Stimulated activated CD4-positive, alpha-beta T cell treated with anti-CD3 and anti-CD28 coated beads, Interleukin-1b, Interleukin-23, amount 100 ng/mL, for 24 hours (primary cell): ENCODE results near the gene GNAS.

Experiments
- DNase-seq, 4 experiments: peaks; one replicate each; pipeline ENCODE4 v3.0.0-alpha.2; 2020; ENCODE audit warnings: low read depth in 4 of 4, low spot score in 1 of 4

GNAS gene

GRCh38 chr20:58896820-58897219 lies 44.3 kb downstream of the GNAS start:
- DNase-seq: no peak

- no peak for DNase-seq
These were observed 45.0 kb downstream of the GNAS start for GRCh38 chr20:58897488-58897887.

- DNase-seq: no peak
These were observed 46.3 kb downstream of the GNAS start for GRCh38 chr20:58898629-58899408.

- no peak for DNase-seq
These were observed 47.0 kb downstream of the GNAS start for GRCh38 chr20:58899512-58899911.

GRCh38 chr20:58900397-58900796 lies 47.9 kb downstream of the GNAS start:
- DNase-seq: no peak

GRCh38 chr20:58901488-58902402 lies 49.2 kb downstream of the GNAS start:
- DNase-seq: no peak

- DNase-seq: no peak
These were observed 51.1 kb downstream of the GNAS start for GRCh38 chr20:58903614-58904013.

GRCh38 chr20:58905236-58905635 lies 52.7 kb downstream of the GNAS start:
- DNase-seq: no peak

- no peak for DNase-seq
These were observed 53.6 kb downstream of the GNAS start for GRCh38 chr20:58906111-58906510.

- DNase-seq: no peak
These were observed 54.4 kb downstream of the GNAS start for GRCh38 chr20:58906894-58907293.

GRCh38 chr20:58907320-58908137 lies 55.0 kb downstream of the GNAS start:
- DNase-seq: no peak

GRCh38 chr20:58908221-58908620 lies 55.7 kb downstream of the GNAS start:
- no peak for DNase-seq

GRCh38 chr20:58908941-58909340 lies 56.4 kb downstream of the GNAS start:
- no peak for DNase-seq

GRCh38 chr20:58909585-58909984 lies 57.1 kb downstream of the GNAS start:
- DNase-seq: no peak

- no peak for DNase-seq
These were observed 58.0 kb downstream of the GNAS start for GRCh38 chr20:58910473-58910872.

GRCh38 chr20:58911309-58911708 lies 58.8 kb downstream of the GNAS start:
- no peak for DNase-seq

GRCh38 chr20:58911970-58912369 lies 59.5 kb downstream of the GNAS start:
- no peak for DNase-seq

GRCh38 chr20:58913079-58913478 lies 60.6 kb downstream of the GNAS start:
- no peak for DNase-seq

GRCh38 chr20:58918621-58919020 lies 66.1 kb downstream of the GNAS start:
- DNase-seq: no peak

- DNase-seq: no peak
These were observed 69.0 kb downstream of the GNAS start for GRCh38 chr20:58921564-58921963.

- DNase-seq: no peak
These were observed 69.5 kb downstream of the GNAS start for GRCh38 chr20:58922036-58922435.
